Right renal cortex interstitium (tissue), 3 donors: ENCODE data around the gene STK24. TPM values are rescaled to one million over a fixed set of nuclear protein-coding genes. Genes with fewer than 3 reads are reported as not detected.

ENCODE experiments used
- DNase-seq, 3 donors: peaks; one replicate each; pipeline ENCODE4 v3.0.0-alpha.2; 2013; ENCODE audit warnings: low read depth in 3 of 3, low spot score in 2 of 3
- polyA plus RNA-seq, 3 donors: library from polyadenylated mRNA; unstranded; fragments of 120-200 nt; gene quantifications; one replicate each; pipeline ENCODE4 v1.2.1, GENCODE V29; 2013; ENCODE audit not compliant: insufficient read length in 3 of 3

Gene STK24
- polyA plus RNA-seq, 3 donors, result 114 to 117 (median 116) TPM

- no peak for DNase-seq
Measured at GRCh38 chr13:98535501-98536354, 41.2 kb downstream of the STK24 start.

- DNase-seq, result no peak
Measured at GRCh38 chr13:98534821-98535220, 42.1 kb downstream of the STK24 start.

- no peak for DNase-seq
Measured at GRCh38 chr13:98533912-98534311, 43.0 kb downstream of the STK24 start.

GRCh38 chr13:98532254-98532653 is 44.7 kb downstream of the STK24 start:
- DNase-seq, result no peak

GRCh38 chr13:98530217-98530616 is 46.7 kb downstream of the STK24 start:
- no peak for DNase-seq

GRCh38 chr13:98529171-98529570 is 47.7 kb downstream of the STK24 start:
- no peak for DNase-seq

GRCh38 chr13:98528663-98529064 is 48.2 kb downstream of the STK24 start:
- no peak for DNase-seq

GRCh38 chr13:98527526-98527925 is 49.4 kb downstream of the STK24 start:
- no peak for DNase-seq

- DNase-seq, result no peak
Measured at GRCh38 chr13:98526182-98526512, 50.8 kb downstream of the STK24 start.

GRCh38 chr13:98525456-98526181 is 51.3 kb downstream of the STK24 start:
- no peak for DNase-seq

- DNase-seq, result no peak
Measured at GRCh38 chr13:98524793-98525192, 52.1 kb downstream of the STK24 start.

GRCh38 chr13:98524391-98524790 is 52.5 kb downstream of the STK24 start:
- DNase-seq, result no peak

GRCh38 chr13:98523455-98524102 is 53.3 kb downstream of the STK24 start:
- DNase-seq, result no peak

GRCh38 chr13:98522371-98522770 is 54.5 kb downstream of the STK24 start:
- no peak for DNase-seq

GRCh38 chr13:98521461-98522247 is 55.3 kb downstream of the STK24 start:
- DNase-seq, result no peak

- DNase-seq, result no peak
Measured at GRCh38 chr13:98520674-98521449, 56.0 kb downstream of the STK24 start.

GRCh38 chr13:98519976-98520375 is 56.9 kb downstream of the STK24 start:
- DNase-seq, result no peak

GRCh38 chr13:98517576-98518310 is 59.2 kb downstream of the STK24 start:
- DNase-seq, result no peak

- DNase-seq, result no peak
Measured at GRCh38 chr13:98515818-98516465, 61.0 kb downstream of the STK24 start.
